GM18499 (cell line): ENCODE measurements around the gene HDAC8.
"Not testable (repeated sequence)": the region's sequence is repeated elsewhere in the genome, so short reads cannot be mapped to it uniquely, and the experiment has no call there.

Experiments used
- ATAC-seq: cut with Tn5 transposase; IDR thresholded peaks from one replicate; pipeline ENCODE4 v1.9.1; 2021; ENCODE audit warnings: moderate number of reproducible peaks; ENCODE audit not compliant: insufficient read depth, unreplicated experiment

HDAC8 gene

DNA sequence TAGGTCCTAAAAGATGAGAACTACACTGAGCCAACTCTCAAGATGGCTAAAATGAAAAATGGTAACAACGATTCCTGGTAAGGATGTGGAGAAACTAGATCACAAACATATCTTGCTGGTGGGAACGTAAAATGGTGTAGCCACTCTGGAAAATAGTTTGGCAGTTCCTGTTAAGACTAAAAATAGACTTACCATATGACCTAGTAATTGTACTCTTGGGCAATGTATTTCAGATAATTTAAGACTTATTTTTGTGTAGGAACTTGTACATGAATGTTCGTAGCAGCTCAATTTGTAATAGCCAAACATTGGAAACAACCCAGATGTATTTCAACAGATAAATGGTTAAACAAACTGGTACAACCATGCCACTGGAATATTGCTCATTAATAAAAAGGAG, 106.2 kb downstream of the HDAC8 start:
- no peak for ATAC-seq

- ATAC-seq, result no peak
Measured at GRCh38 chrX:72465889-72466288, 106.8 kb downstream of the HDAC8 start.

DNA sequence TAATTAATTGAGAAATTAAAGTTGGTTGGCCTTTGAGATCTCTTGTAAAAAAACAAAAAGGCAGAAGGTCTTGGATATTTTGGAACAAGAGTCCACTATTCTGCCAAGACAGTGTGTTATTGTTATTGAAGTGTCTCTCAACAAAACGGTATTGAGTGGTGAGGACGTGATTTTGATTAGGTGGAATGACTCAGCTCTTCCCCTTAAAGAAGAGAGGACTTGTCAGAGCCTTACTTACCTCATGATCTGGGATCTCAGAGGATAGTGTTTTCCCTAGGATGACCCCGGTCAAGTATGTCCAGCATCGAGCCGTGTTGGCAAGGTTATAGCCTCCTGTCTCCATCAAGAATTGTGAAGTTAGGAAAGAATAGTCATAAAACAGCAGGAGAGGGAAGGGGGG, 110.9 kb downstream of the HDAC8 start:
- ATAC-seq, result no peak

DNA sequence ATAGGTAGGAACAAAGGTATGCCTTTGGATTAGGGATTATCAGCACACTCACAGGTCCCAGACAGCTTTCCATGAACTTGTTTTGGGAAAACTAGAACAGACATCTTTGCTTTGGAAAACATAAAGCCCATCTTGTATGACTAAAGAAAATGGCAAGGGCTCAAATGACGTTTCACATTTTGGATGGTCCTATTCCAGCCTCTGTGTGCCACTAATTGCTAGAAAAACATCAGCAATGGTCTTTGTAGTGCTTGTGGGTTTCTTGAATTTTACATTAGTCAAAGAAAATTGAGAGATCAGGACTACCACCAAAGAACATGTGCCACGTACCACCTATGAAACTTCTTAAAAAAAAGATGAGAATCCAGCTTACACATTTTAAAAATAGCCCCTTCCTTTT, 111.4 kb downstream of the HDAC8 start:
- ATAC-seq, result no peak

GRCh38 chrX:72460715-72461114, 111.9 kb downstream of the HDAC8 start:
- ATAC-seq, result no peak

- not testable (repeated sequence) for ATAC-seq
Measured at GRCh38 chrX:72449034-72449433, 123.6 kb downstream of the HDAC8 start.

- ATAC-seq, result not testable (repeated sequence)
Measured at GRCh38 chrX:72440764-72441163, 131.9 kb downstream of the HDAC8 start.

- no peak for ATAC-seq
Measured at GRCh38 chrX:72436010-72436409, 136.6 kb downstream of the HDAC8 start.

DNA sequence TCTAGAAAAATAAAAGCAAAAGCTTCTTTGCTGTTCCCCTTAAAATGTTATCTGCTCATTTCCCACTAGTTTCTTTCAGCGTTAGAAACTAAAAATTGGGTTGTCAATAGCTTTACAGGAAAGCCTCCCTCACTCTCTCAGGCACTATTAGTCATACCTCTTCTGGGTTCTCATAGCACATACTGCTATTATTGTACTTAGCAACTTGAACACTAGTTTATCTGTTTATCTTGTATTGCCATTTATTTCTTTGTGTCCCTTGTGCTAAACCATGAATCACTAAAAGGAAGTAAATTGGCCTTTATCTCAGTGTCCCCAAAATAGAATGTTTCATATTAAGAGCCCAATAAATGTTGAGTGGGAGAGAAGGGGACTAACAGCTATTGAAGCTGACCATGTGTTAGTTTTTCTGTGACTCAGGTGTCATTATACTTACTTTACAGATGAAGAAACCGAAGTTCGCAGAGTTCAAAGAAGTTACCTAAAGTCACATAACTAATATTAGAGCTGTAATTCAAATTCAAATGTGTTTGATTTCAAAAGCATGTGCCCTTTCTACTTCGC, 142.2 kb downstream of the HDAC8 start:
- no peak for ATAC-seq

DNA sequence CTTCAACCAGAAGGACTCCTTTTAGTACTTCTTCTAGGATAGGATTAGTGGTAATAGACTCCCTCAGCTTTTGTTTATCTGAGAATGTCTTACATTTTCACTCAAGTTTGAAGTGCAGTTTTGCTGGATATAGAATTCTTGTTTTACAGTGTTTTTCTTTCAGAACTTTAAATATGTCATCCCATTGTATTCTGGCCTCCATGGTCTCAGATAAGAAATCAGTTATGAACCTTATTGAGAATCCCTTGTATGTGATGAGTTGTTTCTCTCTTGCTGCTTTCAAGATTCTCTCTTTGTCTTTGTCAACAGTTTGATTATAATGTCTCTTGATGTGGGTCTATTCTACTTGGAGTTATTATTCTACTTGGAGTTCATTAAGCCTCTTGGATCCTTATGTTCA, 150.8 kb downstream of the HDAC8 start:
- no peak for ATAC-seq

GRCh38 chrX:72409993-72410392, 162.7 kb downstream of the HDAC8 start:
- ATAC-seq, result no peak

GRCh38 chrX:72408885-72409284, 163.8 kb downstream of the HDAC8 start:
- ATAC-seq, result no peak

GRCh38 chrX:72405136-72405535, 167.5 kb downstream of the HDAC8 start:
- not testable (repeated sequence) for ATAC-seq

DNA sequence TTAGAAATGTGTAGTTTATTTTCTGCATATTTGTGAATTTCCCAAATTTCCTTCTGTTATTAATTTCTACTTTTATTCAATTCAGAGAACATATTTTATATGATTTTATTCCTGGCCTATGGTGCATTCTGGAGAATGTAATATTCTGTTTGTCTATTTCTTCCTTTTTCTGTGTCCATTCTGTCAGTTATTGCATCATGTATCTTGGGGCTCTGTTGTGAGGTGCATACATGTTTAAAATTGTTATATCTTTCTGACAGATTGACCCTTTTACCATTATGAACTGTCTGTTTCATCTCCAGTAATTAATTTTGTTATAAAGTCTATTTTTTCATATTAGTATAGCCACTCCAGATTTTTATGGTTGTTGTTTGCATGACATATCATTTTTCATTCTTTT, 170.0 kb downstream of the HDAC8 start:
- no peak for ATAC-seq

DNA sequence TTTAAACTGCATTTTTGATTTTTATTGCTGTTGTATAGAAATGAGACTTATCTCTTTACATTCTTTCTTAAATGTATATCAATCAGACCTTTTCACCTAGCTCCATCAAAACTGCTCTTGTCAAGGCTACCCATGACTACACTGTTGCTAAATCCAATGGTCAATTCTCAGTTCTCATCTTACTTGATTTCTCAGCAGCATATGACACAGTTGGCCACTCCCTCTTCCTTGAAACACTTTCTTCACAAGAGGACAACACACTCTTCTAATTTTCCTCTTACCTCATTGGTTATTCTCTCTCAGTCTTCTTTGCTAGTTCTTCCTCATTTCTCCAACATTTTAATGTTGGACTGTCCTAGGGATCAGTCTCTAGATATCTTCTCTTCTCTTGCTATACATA, 172.8 kb downstream of the HDAC8 start:
- ATAC-seq, result no peak

DNA sequence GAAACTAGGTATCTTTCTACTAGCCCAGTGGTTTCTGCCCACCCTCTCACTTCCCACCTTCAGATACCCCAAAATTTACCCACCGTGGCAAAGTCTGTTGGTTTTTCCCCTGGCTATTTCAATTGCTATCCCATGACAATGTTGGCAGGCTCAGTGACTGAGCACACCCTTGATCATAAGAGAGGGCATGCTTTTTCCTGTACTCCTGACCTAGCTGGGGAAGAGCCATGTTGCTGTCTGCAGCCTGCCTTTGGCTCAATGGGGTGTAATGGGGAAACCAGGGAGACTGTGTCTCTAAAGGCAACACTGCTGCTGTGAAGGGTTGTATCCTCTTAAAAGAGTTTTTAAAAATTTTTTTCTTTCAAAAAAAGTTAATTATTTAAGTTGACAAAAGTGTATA, 176.5 kb downstream of the HDAC8 start:
- no peak for ATAC-seq

DNA sequence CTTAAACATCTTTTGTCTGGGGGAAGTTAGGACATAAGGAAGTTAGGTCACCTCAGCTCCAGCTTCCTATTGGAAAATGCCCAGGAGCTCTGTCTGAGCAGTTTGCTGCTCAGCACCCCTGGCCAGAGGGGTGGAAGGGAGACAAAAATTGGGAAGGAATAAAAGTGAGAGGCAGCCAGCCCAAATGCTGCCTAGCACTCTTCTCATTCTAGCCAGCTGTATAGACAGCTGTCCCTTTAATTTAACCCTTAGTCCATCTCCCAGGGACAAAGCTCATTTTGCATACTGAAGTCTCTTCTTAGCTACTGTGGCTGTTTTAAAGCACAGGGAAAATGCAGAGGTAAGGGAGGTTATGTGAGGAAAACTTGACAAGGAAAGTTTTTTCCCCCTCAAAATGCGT, 177.4 kb downstream of the HDAC8 start:
- ATAC-seq, result no peak

DNA sequence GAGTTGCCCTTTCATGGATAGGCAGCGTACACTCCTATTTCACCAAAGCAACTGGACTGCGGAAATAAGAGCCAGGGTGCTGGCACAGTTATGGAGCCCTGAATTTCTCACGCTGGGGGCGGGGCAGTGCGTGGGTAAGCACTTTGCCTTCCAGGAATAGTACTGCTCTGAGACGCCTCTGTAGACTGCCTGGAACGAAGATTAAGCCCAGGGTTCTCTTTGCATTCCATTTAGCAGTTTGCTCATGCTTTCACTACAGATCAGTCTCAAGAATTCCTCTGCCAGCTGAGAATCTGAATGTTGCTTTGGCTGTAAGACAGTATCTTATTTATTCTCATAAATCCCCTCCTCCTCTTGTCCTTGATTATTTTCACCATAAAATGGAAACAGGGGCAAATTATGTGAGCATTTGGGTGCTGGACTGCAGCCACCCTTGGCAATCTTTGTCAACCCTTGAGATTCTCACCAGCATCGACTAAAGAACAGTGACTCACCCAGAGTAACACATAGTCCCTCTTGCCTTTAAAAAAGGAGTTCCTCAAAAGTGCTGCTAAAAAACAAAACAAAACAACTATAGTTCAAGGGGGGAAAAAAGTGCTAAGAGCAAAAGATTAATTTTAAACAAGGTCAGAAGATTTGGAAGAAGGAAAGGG, 178.0 kb downstream of the HDAC8 start:
- ATAC-seq, result no peak

GRCh38 chrX:72393836-72394517, 178.7 kb downstream of the HDAC8 start:
- ATAC-seq, result no peak

DNA sequence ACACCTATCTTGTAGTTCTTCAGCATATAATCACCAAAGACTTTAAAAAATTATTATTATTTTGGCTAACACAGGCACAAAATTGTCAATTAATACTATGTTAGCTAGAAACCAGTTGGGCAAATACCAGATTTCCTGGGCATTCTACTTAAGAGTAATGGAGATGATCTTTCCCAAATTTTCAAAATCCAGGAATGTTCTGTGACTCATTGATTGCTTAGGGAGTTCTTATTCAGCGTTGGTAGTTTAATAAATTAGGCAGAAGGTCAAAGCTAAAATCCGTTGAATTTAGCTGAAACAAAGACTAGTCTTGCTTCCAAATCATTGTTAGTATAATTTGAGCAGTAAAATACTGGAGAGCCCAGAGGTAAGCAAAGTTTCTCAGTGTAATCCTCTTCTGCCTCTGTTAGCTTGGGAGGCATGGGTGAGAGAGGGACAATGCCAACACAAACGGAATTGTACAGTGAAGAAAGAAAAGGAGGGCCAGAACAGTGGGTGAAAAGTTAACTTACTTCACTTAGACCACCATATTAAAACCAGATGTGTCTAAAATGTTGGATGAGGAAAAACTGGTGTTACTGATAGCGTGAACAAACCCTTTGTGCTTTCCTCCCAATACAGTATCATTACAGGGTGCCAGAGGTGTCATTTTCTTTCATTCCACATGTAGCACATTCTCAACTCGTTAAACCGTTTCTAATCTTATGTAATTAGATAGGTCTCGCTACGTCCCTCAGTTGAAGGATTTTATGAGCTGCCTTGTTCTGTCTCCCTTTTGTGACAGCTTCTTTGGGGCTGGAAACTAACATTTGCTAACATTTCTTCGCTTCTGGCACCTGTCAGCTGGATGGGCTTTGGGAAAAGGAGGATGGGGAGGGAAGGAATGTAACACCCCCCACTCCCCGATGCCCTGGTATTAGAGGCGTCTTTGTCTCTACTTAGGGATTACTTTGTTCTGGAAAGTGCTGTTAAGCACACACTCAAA, 179.5 kb downstream of the HDAC8 start:
- ATAC-seq, result no peak

DNA sequence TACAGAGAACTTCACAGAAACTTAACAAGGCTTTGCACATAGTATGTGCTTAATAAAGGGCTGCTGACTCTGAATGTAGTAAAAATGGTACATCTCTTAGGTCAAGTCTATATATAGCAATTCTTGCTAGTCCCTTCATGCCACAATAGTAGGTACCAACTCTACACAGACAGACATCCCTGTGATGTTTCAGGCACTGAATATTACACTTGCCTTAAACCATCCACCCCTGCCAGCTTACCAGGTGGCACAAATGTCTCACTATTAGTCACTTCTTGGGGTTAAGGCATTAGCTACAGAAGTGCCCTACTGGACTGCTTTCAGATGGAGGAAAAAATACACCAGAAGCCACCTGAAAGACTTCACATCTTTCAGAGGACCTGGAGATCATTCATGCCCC, 180.6 kb downstream of the HDAC8 start:
- ATAC-seq, result no peak
